Kidney epithelial cell (primary cell): ENCODE data around the gene FAM120B. TPM values are rescaled to one million over a fixed set of nuclear protein-coding genes. Genes with fewer than 3 reads are reported as not detected.

Experiments used
- DNase-seq: peaks from one replicate; pipeline ENCODE4 v3.0.0-alpha.2; 2010; ENCODE audit warnings: low read depth
- H3K27me3 ChIP-seq: 2 replicates; pipeline ENCODE4 v1.6.0; 2011; ENCODE audit warnings: low read length; ENCODE audit not compliant: control insufficient read depth, insufficient read depth
- H3K36me3 ChIP-seq: 2 replicates; pipeline ENCODE4 v1.5.1; 2011; ENCODE audit warnings: low read length; ENCODE audit not compliant: control insufficient read depth, insufficient read depth
- H3K4me3 ChIP-seq: 2 replicates; pipeline ENCODE4 v1.5.1; 2011; ENCODE audit warnings: low read depth, mild to moderate bottlenecking, control low read depth, low read length
- CTCF ChIP-seq: IDR thresholded peaks from 2 replicates; pipeline ENCODE4 v1.5.1; 2011; ENCODE audit warnings: mild to moderate bottlenecking, moderate library complexity, low read length, control low read depth, inconsistent platforms; ENCODE audit not compliant: insufficient read depth, poor library complexity, severe bottlenecking
- total RNA-seq: library from RNA; depleted of rRNA; stranded (reverse); fragments of >200 nt; gene quantifications from 2 replicates; pipeline ENCODE4 v1.2.3, GENCODE V29; 2015

The FAM120B gene
- total RNA-seq = 12.4 and 15.8 TPM in 2 replicates

DNA sequence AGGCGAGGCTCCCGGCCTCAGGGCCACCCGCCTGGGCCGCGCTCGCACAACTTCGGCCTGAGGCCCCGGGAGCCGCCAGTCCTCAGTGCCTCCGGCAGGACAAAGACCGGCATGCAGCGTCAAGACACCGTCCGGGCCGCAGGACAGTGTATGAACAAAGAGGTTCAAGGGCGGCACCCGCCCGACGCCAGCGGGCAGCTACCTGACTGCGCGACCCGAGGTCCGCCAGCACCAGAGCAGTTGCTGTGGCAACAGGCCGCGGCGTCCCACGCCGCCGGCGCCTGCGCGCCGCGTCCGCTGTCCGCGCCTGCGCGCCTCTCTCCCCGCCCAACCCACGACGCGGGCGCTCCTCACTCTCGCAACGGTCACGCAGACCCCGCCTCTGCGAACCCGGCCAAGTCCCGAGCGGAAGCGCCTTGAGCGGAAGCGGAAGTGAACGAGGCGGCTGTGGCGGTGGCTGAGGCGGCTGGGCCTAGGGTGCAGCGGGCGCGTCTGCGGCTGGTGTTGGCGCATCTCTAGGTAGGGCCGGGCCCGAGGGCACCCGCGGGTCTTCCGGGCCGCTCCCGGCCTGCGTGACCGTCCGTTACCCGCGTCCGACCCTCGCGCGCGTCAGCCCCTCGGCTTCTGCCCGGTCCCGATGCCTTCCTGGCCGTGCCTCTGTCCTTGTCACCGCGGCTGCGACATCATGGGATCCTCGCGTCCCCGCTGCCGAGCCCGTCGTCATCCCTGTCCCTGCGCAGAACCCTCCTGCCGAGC lies at the start of gene FAM120B:
TSS of gene FAM120B (plus strand) at position 435 of the 756 bp plus-strand sequence. CDS start 10,633 bp downstream, outside the sequence.
- peak; percentile 77 for DNase-seq
- no peak for TF ChIP-seq CTCF
- peak within 1 kb of the TSS; percentile 69 for H3K4me3 ChIP-seq

GRCh38 chr6:170257376-170257775 lies 49.2 kb upstream of the FAM120B start:
- H3K27me3 ChIP-seq = peaks cover 27% of the 10 kb centered on the region
- no peak for TF ChIP-seq CTCF
- DNase-seq = no peak

More for the DNA sequence above, at the start of gene FAM120B:
- no peaks in the 10 kb centered on the region for H3K27me3 ChIP-seq
- H3K36me3 ChIP-seq = no peaks in the 10 kb centered on the region

DNA sequence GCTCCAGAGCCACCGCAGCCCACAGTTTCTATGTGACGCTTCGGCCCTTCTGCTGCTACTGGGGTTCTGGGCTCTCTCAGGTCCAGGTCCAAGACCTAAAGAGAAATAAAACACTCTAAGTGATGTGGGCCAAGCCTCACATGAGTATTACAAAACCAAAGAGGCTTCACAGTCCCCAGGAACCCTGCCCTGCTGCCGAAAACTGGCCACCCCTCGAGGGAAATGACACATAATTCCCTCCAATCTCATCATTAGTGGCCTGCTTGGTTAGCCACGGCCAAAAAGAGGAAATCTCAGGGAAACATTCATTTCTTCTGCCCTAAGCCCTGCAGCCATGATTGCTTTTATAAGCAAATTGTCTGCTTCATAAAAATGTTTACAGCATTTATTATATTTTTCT lies 48.2 kb upstream of the FAM120B start:
- no peak for DNase-seq
- no peak for TF ChIP-seq CTCF
- peaks cover 24% of the 10 kb centered on the region for H3K27me3 ChIP-seq

More at GRCh38 chr6:170257376-170257775, 49.2 kb upstream of the FAM120B start:
- H3K4me3 ChIP-seq = no peak overlapping the region
- no peaks in the 10 kb centered on the region for H3K36me3 ChIP-seq

GRCh38 chr6:170259278-170259677 lies 47.3 kb upstream of the FAM120B start:
- peaks cover 20% of the 10 kb centered on the region for H3K27me3 ChIP-seq
- no peak overlapping the region for H3K4me3 ChIP-seq
- TF ChIP-seq CTCF = no peak
- H3K36me3 ChIP-seq = no peaks in the 10 kb centered on the region
- DNase-seq = no peak

More for the DNA sequence above, 48.2 kb upstream of the FAM120B start:
- no peak overlapping the region for H3K4me3 ChIP-seq
- no peaks in the 10 kb centered on the region for H3K36me3 ChIP-seq

DNA sequence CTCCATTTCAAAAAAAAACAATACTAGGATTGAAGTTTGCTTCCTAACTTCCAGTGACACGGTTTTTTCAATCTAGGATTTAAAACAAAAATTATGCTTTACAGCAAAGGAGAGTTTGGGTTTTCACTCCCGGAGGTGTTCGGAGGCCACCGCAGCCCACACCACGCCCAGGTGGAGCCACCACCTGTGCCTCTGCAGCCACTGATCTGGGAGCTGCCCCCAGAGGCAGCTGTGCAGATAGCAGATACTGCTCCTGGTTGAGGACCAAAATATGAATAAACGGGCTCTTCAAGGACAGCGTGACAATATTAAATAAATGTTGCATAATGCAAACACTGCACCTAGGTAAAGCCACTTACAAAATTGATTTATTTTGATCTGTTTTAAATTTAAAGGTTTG lies 45.9 kb upstream of the FAM120B start:
- H3K27me3 ChIP-seq = peaks cover 14% of the 10 kb centered on the region
- no peak for DNase-seq
- TF ChIP-seq CTCF = no peak
- H3K36me3 ChIP-seq = no peaks in the 10 kb centered on the region
- no peak overlapping the region for H3K4me3 ChIP-seq
